Activated CD4-positive, alpha-beta T cell treated with anti-CD3 and anti-CD28 coated beads, Interleukin-10, Interleukin-2, amounts not matched to agents 100 ng/mL and 50 ng/mL, durations not matched to agents 16 hours and 8 hours (primary cell): ENCODE results near the gene TTC39B.

Source experiments
- DNase-seq: peaks from one replicate; pipeline ENCODE4 v3.0.0-alpha.2; 2020

The TTC39B gene

DNA sequence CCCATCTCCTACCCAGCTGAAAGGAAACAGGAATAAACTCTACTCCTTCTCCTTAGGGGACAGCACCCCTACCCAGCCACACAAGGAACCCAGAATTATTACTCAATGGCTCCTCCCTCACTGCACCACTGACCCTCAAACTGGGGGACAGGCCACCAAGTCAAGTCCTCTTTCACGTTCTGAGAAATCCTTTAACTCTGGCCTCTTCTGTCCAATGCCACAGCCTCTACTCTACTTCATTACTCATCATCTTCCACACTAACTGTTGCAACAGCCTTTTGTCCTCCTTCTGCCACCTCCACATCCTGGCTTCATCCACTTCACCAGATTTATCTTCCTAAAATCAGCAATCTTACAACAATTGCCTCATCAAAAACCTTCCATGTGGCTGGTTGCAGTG, 6.8 kb downstream of the TTC39B start:
- DNase-seq: no peak

DNA sequence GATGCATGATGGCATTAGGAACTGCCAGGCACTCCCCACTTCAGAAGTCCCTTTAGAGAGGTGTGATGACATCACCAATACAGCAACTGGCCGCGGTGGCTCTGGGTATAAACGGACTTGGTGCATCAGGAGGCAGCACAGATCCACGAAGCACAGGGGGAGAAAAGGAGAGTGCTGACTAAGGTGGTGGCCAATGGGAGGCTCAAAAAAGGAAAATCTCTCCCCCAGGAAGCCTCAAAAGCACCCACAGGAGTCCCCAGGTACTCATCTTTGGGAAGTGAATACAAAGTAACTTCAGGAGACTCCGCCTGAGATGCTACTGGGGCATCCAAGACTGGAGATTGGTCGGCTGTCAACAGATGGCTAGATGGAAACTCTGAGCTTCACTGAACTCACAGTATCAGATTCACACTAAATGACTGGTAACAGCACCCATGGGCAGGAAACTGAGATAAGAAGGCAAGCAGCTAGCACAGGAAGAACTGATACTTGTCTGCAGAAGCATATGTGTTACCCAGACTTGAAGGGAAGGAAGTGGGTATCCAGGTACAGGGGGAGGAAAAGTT, 7.6 kb downstream of the TTC39B start:
- peak; percentile 90 for DNase-seq

DNA sequence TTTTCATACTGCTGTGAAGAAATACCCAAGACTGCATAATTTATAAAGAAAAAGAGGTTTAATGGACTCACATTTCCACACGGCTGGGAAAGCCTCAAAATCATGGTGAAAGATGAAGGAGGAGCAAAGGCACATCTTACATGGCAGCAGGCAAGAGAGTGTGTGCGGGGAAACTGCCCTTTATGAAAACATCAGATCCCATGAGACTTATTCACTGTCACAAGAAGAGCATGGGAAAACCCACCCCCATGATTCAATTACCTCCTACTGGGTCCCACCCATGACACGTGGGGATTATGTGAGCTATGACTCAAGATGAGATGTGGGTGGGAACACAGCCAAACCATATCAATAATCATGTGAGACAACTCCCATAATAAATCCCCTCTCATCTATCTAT, 8.7 kb downstream of the TTC39B start:
- no peak for DNase-seq

DNA sequence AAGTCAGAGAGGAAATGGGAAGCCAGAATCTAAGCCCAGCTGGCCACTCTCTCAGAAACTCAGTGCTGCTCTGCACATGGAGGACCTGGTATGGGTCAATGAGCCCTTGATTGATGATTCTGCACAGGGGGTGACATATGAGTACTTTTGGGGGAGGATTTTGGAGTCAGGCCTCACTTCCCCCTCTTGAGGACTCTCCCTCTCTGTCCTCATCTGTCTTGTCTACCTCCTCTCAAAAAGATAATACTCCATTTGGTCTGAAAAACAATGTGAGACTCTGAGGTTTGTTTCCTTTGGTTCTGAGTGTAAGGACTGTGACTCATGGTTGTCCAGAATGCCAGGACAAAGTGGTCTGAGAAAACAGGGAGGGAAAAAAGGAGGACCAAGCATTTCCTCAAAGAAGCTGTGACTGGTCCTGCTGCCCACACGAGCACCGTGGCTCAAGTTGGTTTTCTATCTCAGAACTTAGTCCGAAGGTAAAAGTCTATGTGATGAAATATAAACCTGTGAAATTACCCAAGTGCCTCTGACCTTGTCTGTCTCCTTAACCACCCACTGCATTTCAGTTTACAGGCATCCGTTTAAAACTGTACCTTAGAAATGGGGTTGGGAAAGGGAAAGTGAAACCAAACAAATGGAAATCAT, 11.1 kb downstream of the TTC39B start:
- peak; percentile 74 for DNase-seq

DNA sequence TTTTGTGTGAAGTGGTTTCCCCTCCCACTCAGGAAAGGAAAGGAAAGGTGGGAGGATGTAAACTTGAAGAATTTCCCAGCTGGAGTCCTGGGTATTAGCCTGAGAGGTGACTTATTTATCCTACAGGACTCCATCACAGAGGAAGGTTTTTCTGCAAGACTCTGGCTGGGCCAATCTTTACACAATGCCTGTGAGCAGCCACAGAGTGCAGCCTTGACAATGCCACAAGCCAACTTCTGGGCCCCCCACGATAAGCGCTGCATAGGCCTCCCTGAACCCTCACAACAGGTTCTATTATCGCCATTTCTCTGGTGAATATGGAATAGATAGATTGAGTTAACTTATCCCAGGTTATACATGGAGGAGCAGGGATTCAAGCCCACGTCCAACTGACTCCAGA, 12.4 kb downstream of the TTC39B start:
- DNase-seq: no peak

DNA sequence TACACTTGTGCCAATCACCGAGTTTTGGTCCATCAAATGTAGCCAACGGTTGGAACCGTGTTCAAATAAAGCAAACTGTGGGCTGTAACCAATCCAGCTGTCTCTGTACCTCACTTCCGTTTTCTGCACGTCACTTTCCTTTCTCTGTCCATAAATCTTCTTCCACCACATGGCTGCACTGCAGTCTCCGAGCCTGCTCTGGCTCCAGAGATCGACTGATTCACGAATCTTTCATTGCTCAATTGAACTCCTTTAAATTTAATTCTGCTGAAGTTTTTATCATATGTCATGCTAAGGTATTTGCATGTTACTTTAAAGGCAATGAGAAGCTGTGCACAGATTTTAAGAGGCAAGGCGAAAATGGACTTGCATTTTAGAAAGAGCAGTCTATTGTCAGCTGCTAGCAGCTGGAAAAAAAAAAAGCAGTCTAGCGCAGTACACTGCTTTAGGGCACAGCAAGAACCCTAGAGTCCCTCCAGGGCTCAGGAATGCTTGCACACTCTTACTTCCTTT, 13.2 kb downstream of the TTC39B start:
- DNase-seq: no peak

DNA sequence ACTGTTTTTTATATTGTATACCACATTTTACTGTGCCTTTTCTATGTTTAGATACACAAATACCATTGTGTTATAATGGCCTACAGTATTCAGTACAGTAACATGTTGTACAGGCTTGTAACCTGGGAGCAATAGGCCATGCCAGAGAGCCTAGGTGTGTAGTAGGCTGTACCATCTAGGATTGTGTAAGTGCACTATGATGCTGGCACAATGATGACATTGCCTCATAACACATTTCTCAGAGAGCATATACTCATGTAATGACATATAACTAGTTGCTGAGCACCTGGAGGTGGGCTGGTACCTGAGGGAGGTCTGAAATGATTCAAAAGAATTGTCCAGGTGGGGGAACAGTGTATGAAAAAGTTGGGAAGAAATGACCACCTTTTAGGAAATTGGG, 13.9 kb downstream of the TTC39B start:
- no peak for DNase-seq

DNA sequence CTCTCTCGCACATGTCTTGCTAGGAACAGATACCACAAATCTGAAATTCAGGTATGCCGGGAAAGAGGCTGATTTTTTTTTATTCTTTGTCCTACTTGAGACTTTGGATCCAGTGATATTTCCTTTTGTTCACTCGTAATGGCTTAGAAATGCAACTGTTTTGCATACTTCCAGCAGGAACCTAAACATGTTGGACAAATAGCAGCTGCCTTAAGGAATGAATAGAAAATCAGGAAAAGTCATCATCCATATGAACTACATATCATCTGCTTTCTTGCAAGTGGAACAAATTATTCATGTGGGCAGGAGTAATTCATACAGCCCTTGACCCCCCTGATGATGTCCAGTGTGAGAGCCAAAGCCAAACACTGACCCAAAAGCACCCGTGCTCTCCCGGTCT, 17.4 kb downstream of the TTC39B start:
- DNase-seq: no peak

DNA sequence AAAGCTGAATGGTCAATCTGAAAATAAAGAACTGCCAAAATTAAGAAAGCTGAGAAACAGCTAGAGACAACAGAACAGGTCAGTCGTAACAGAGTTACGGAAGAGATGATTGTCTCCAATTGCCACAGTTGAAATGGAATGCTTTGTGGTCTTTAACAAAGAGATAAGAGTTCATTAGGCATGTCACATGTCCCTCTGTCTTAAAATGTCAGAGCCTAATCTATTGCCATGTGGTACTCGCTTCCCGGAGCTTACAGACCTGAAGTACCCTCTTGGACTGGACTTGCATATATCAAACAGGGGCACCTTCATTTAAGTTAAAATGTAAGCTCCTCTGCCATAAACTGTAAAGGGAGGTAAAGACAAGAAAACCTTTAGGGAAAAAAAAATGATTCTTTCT, 19.7 kb downstream of the TTC39B start:
- DNase-seq: no peak

DNA sequence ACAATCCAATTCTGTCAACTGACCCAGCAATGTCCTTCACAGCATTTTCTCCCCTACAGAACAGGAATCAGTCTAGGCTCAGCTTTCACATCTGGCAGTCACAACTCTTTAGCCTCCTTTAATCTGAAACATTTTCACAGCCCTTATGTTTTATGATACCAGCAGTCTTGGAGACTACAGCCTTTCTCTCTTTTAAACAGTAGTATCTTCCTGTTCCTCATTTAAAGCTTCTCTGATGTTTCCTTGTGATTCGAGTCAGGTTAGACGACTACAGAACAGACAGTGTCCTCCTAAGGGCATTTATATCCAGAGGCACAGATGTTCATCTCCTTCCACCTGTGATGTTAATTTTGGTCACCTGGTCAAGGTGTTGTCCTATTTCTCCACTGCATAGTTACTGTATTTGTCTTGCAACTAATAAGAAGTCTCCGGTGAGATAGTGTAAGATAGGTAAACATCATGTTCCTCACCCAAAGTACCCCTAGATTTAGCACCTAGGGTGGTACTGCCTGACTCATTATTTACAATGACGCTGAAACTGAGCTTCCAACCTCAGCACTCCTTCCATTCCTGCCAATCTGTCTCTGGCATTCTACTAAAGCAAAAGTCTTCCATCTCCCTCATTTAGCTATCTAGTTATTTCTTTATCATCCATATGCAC, 20.7 kb downstream of the TTC39B start:
- no peak for DNase-seq

DNA sequence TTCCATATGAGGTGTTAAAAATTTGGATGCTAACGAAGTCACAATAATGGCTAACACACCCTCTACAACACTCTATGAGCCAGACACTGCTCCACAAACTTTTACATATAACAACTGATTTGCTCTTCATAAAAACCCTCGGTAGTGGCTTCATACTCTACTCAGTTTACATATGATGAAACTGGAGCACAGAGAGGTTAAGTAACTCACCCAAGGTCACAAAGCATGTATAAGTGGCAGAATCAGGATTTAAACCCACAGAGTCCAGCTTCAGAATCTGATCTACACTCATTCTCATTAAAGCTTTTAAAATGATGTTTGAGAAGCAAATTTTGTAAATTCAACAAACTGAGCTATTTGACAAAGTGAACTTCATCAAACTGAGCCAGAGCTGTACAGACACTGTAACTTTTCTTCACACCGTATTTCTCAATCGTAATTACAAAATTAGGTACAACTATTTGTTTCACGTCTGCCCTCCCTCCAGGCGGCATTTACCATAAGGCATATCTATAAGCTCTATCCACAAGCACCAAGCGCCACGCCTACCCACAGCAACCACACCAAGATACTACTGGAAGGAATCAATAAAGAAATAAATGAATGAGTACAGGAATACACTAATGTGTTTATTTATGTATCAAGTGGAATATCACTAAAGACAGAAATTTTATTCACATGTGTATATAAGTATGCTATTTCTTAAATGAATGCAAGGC, 24.3 kb downstream of the TTC39B start:
- no peak for DNase-seq

DNA sequence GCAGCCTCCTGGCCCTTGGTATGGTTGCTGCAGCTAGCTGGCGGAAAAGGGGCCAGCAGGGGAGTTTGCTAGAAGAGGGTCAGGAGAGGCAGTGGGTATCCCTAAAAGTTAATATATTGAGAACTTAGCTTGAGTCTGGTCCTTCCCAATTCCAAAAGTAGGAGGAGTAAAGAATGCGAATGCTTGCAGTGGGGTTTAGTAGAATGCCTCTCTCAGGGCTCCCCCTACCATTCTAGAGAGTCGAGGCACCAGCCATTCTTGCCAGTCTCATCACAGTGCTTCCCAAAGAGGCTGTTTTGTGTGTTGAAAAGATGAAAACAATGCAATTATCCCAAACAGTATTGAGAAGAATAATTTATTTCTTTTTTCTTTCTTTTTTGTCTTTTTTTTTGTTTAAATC, 26.4 kb downstream of the TTC39B start:
- DNase-seq: no peak

DNA sequence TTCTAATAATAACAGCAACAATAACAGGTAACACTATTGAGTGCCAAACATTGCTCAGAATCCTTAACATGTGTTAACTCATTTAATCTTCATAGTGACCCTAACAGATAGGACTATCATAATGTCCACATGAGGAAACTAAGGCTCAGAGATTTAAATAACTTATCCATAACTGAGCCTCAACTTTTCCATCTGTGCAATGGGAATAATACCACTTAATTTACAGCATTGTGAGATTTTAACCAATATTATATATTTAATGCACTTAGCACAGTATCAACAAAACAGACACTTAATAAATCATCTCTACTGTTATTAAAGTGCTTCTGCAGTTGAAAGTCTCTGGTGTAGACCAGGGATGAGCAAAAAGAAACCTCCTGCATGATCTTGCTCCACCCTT, 28.2 kb downstream of the TTC39B start:
- no peak for DNase-seq

DNA sequence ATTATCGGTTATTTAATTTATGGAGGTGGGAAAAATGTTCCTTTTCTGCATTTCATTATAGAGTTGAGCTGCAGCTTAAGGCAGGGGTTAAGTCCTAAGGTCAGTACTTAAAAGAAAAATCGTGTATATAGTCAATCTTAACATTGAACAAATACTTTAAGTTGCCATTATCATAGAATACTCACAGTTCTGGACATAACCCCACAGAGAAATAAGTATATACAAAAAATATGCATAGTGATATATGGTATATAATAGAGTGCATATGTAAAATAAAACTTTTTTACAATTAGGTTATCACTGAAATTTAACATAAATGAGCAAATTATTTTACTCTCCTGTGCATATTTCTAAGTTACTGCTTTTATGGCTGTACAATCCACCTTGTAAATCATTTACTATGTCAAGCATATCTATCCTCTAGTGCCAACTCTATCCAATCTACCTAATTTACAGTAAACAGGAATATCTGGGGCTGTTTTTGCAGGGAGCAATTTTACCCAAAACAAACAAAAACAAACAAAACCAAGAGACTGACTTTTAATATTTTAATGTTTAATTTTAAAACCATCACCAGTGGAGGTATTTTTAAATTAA, 28.8 kb downstream of the TTC39B start:
- no peak for DNase-seq

DNA sequence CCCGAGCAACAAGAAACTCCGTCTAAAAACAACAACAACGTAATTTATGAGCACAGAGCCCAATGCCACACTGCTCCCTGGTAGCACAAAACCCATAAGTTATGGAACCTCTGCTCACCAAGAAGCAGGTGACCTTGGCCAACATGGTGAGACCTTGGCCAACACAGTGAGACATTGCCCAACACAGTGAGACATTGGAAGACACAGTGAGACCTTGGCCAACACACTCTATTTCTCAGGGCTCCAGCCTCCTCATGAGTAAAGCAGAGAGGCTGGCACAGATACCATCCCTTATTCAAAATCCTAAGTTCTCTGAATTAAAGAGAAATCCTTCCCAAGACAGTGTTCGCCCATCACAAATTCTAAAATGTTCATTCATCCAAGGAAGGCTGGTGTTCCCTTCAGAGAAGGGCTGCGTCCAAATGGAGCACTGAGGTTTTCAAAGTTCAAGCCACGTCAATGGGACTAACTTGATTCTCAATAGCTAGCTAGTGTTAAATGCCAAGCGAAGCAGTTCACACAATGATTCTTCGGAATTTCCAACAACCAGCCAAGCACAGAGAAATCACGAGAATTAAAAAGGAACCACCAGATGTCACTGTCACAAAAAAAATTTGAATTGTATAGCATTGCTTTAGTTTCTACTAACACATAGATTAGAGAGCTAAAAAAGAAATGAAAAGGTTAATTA, 29.5 kb downstream of the TTC39B start:
- DNase-seq: no peak

DNA sequence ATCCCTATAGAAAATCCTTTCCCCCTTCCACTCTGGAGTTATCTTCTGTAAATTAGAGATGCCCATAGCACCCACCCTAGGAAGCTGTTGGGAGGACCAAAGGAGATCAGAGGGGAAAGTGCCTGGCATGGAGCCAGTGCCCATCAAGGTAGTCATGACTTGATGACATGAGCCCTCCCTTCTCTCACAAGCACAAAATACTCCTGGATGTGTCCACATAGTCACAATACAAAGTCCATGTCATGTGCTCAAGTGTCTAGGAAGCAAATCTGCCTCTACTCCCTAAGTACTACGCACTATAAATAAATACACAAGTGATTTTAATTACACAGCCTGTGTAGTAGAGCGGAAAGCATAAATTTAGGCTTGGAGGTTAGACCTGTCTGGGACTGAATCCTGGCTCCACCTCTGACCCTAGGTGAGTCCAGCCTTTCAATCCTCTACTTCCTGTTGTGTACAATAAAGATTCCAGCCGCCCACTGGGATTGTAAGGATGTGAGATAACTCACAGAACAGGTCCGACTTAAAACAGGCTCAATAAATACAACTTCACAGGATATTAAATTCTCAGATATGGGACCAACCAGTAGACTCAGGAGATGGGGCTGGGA, 30.6 kb downstream of the TTC39B start:
- no peak for DNase-seq

DNA sequence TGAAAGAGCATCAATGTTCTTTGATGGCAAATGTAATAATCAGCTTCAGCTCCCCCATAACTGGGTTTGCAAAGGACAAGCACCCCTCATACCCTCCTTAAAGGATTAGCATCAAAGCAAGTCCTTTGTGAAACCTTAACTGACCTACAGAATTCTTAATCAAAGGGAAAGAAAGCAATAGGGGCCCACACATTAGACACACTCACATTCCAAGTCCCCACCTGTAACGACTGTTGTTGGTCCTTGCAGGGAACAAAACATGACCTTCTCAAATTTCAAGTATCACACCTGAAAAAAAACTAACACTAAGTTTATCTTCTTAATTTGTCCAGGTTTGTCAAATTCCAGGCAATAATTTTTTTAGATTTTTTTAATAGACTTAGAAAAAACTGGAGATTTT, 32.6 kb downstream of the TTC39B start:
- no peak for DNase-seq

DNA sequence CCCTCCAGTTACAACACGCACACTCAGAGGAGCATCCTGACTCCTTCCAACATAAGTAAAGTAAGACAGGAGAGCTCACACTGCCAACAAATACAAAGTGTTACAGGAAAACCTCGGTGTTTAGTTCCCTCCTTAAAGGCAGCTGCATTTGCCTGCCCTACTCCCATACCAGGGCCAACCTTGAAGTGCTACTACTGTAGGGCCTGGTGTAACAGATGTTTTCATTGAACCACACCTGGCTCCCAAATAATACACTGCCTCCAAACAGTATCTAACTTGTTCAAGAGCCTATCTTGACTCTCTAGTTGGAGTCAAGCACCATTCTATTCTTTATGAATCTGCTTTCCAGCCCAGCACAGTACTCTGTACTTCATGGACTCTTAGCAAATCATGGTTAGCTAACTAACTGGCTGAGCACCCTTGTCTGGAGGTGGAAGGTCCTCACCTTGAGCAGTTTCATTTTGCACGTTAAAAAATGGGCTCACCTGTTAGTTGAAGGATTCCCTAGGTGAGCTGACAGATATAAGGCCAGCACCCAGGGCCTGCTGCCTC, 34.6 kb downstream of the TTC39B start:
- no peak for DNase-seq

DNA sequence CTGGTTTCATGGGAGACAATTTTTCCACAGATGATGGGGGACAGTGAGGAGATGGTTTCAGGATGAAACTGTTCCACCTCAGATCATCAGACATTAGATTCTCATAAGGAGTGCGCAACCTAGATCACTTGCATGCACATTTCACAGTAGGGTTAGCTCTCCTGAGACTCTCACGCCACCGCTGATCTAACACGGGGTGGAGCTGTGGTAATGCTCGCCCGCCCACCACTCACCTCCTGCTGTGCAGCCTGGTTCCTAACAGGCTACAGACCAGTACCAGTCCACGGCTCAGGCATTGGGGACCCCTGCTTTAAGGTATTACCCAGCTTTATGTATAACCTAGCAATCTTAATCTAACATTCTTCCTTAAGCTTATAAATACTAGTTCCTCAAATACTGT, 35.6 kb downstream of the TTC39B start:
- no peak for DNase-seq

DNA sequence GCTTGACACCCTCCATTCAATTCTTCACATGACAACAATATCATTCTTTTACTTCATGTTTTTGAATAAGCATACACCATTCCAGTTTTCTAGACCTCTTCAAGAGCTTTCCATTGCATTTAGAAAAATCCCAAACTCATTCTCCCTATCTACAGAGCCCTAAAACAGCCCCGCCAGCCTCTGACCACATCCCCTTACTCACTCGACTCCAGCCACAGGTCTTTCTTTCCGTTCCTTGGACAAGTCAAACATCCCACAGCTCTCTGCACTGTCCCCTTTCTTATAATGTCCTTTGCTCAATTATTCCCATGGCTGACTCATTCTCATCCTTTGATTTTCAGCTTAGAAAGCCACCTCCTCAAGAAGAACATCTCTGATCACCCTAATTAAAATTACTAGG, 38.2 kb downstream of the TTC39B start:
- DNase-seq: no peak

DNA sequence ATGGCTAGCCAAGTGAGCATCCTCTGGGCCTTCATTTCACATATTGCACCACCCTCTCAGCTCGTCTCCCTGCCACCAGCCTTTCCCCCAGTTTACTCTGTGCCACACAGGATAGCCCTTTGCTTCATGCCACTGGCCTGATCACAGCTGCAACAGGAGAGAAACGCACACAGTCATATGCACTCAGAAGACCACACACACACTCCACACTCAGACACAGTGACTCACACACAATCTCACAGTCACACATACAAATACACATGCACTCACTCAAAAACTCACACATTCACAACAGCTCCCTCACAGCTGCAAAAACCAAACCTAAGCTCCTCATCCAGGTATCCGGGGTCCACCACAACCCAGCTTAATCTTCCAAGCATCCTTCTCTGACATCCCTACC, 38.7 kb downstream of the TTC39B start:
- no peak for DNase-seq

DNA sequence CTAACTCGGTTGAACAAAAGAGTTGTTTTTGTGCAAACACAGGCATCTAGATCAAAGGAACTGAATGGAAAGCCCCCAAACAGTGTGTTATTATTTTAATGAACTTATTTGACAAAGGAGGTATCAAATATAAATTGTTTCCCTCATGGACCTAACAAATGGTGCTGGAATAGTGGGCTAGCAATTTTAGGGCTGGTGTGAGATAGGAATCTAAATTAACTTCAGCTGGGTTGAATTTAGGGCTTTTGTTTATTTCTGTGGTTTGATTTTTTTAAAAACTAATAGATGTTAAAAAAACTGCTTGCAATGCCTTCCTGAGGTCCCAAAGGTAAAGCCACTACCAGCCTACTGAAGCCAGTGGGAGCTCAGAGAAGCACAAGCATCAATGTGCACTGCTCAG, 42.1 kb downstream of the TTC39B start:
- DNase-seq: no peak
